Kidney (tissue), 14 donors: ENCODE measurements around the gene PLXNB3. TPM values are rescaled to one million over a fixed set of nuclear protein-coding genes. Genes with fewer than 3 reads are reported as not detected.
"Not testable (repeated sequence)": the region's sequence is repeated elsewhere in the genome, so short reads cannot be mapped to it uniquely, and the experiment has no call there.

Source experiments
- DNase-seq, 5 donors: peaks; one replicate each; pipeline ENCODE4 v3.0.0-alpha.2; 2013 to 2020
- FAIRE-seq: peaks from 2 replicates; lab custom pipeline; 2012; peaks lifted over from hg19 to GRCh38; lab: Jason Lieb, UNC
- H3K27ac ChIP-seq, 2 donors: one replicate each; pipeline ENCODE4 v1.7.0; 2013; ENCODE audit warnings: low read depth in 2 of 2, low read length in 2 of 2, inconsistent platforms in 1 of 2
- H3K27me3 ChIP-seq: one replicate; pipeline ENCODE4 v1.7.1; 2013; ENCODE audit warnings: low read length, inconsistent platforms; ENCODE audit not compliant: control insufficient read depth, insufficient read depth
- H3K36me3 ChIP-seq, 3 donors: one replicate each; pipeline versions ENCODE4 v1.7.0 to v1.7.1; 2013; ENCODE audit warnings: low read length in 3 of 3, control low read depth in 1 of 3, inconsistent platforms in 1 of 3; ENCODE audit not compliant: insufficient read depth in 3 of 3, control insufficient read depth in 2 of 3
- H3K4me1 ChIP-seq, 3 donors: one replicate each; pipeline versions ENCODE4 v1.7.0 to v1.7.1; 2013; ENCODE audit warnings: low read length in 3 of 3, inconsistent platforms in 1 of 3, low read depth in 1 of 3; ENCODE audit not compliant: control insufficient read depth in 2 of 3, insufficient read depth in 2 of 3
- H3K4me3 ChIP-seq, 3 donors: one replicate each; pipeline versions ENCODE4 v1.7.0 to v1.8.1; 2013; ENCODE audit warnings: low read length in 3 of 3, control low read depth in 1 of 3, inconsistent platforms in 1 of 3
- H3K9ac ChIP-seq, 3 donors: one replicate each; pipeline versions ENCODE4 v1.7.0 to v1.7.1; 2013; ENCODE audit warnings: low read length in 3 of 3, control low read depth in 1 of 3, inconsistent platforms in 1 of 3
- H3K9me3 ChIP-seq, 3 donors: one replicate each; pipeline versions ENCODE4 v1.7.0 to v1.7.1; 2013; ENCODE audit warnings: low read length in 3 of 3, control low read depth in 1 of 3, inconsistent platforms in 1 of 3; ENCODE audit not compliant: control insufficient read depth in 2 of 3, insufficient read depth in 1 of 3
- intact Hi-C: fragments of 100-400 bp; cut with DNase I; formaldehyde crosslinking; loops from one replicate; pipeline ENCODE4 v1.11.1; 2022
- polyA plus RNA-seq: library from polyadenylated mRNA; stranded (reverse); fragments of 350-450 nt; fragmentation: Illumina TruSeq; extraction: RNeasy Lipid Tissue Mini Kit (QIAGEN cat#74804); gene quantifications from one replicate; pipeline ENCODE4 v1.2.3, GENCODE V29; 2014; ENCODE audit warnings: low read depth, low replicate concordance; ENCODE audit not compliant: insufficient read depth
- total RNA-seq: library from RNA; stranded (reverse); fragmentation: NEBNext Ultra II Directional; extraction: Animal tissue kit (Norgen Biotek cat#: 25700); gene quantifications from one replicate; pipeline ENCODE4 v1.2.1, GENCODE V29; 2021
- TF ChIP-seq, protein P1 (sequence below): IDR thresholded peaks from 3 replicates; pipeline ENCODE4 v1.5.1; 2012; ENCODE audit warnings: mild to moderate bottlenecking, moderate library complexity, borderline replicate concordance; ENCODE audit not compliant: insufficient read depth; ENCODE audit errors: extremely low read depth
- donor health status: control.
- donor health status: control.
- donor health status: control.
- donor health status: control.
- donor health status: control.
- donor health status: DM: yes; HTN: yes; CAD: no.
- donor health status: Normal renal cell carcinoma (clear cell type).

Gene PLXNB3
- total and polyA plus RNA-seq, 2 donors from 2014 or later, result 2.2 to 5.6 TPM

DNA sequence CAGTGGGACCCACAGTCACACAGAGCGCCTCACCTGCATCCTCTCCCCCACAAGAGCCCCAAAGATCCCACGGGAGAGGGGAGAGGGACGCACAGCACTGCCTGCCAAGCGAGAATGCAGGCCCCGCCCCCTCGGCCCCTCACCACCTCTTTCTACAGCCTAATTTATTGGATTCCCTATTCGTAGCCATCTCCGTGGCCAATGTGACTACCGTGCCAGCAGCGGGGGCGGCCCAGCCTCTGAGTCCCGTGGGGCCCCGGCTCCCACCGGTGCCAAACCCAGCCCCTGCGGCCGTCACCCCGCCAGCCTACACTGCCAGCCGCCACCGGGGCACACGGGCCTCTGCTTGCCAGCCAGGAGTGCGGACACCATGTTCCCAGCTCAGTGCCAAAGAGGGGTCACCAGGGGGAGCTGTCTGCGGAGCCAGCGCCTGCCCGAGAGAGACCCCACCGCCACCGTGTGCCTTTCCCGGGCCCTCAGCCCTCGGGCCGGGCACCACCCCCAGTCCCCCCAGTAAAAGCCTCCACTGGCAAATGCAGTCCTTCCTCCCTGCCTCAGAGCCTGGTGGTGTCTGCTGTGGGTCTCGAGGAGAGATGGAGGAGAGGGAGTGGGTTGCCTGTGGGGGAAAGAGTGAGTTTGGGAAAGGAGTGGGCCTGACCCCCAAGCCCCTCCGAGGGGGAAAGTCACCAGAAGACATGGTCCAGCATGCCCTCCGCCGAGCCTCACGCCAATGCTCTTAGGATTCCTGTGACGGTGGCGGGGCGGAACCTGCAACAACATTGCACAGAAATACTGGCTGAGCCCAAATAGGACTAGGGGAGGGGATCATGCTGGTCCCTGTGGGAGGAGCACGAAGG, 19.6 kb upstream of the PLXNB3 start:
- Histone ChIP-seq H3K4me1 (no peaks in the 10 kb centered on the region), H3K36me3 (no peaks in the 10 kb centered on the region), H3K4me3 (no peak overlapping the region), H3K27ac (no peak overlapping the region), H3K9me3 (no peaks in the 10 kb centered on the region), H3K27me3 (no peaks in the 10 kb centered on the region), H3K9ac (no peak overlapping the region)
- FAIRE-seq, result no peak
- intact Hi-C loops, result no loop called here
- TF ChIP-seq, protein P1, sequence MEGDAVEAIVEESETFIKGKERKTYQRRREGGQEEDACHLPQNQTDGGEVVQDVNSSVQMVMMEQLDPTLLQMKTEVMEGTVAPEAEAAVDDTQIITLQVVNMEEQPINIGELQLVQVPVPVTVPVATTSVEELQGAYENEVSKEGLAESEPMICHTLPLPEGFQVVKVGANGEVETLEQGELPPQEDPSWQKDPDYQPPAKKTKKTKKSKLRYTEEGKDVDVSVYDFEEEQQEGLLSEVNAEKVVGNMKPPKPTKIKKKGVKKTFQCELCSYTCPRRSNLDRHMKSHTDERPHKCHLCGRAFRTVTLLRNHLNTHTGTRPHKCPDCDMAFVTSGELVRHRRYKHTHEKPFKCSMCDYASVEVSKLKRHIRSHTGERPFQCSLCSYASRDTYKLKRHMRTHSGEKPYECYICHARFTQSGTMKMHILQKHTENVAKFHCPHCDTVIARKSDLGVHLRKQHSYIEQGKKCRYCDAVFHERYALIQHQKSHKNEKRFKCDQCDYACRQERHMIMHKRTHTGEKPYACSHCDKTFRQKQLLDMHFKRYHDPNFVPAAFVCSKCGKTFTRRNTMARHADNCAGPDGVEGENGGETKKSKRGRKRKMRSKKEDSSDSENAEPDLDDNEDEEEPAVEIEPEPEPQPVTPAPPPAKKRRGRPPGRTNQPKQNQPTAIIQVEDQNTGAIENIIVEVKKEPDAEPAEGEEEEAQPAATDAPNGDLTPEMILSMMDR, result no peak
- DNase-seq, result peak in 2 of 5 donors; percentile 61 to 73

DNA sequence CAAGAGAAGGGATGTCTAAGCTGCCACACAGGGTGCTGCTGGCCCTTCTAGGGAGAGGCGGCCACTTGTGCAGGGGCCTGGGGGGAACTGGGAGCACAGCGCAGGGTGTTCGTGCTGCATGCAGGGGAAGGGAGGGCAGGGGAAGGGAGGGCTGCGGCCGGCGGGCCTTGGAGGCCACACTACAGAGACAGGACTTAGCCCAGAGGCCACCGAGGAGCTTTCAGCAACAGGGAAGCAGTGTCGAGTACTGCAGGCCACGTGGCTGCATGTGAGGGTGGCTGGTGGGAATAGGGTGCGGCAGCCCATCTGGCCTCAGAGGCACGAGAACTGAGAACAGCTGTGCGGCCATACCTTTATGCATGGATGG, 19.0 kb upstream of the PLXNB3 start:
- FAIRE-seq, intact Hi-C loops: not testable (repeated sequence)
- peak in 1 of 5 donors; percentile 69 for DNase-seq

DNA sequence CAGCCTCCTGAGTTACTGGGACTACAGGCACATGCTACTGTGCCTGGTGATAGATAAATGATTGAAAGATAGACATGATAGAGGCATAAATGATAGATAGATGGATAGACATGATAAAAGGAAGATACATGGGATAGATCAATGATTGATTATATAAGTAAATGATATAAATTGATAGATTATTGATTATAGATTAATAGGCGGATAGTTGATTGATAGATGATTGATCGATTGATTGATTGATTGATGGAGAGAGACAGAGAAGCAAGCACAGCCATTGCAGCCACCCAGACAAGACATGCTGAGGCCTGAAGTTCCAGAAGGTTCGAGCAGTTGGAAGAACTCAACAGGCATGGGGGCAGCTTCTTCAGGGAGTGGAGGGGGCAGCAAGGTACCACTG, 17.7 kb upstream of the PLXNB3 start:
- Histone ChIP-seq H3K4me1 (no peaks in the 10 kb centered on the region), H3K27me3 (no peaks in the 10 kb centered on the region), H3K4me3 (no peak overlapping the region), H3K9me3 (no peaks in the 10 kb centered on the region), H3K9ac (no peak overlapping the region), H3K27ac (no peak overlapping the region), H3K36me3 (no peaks in the 10 kb centered on the region)
- intact Hi-C loops, result no loop called here
- FAIRE-seq, result no peak
- DNase-seq, result no peak
- TF ChIP-seq, protein P1, result no peak

More for the DNA sequence above, 19.0 kb upstream of the PLXNB3 start:
- H3K36me3 ChIP-seq, H3K4me1 ChIP-seq, H3K27me3 ChIP-seq, H3K9ac ChIP-seq, H3K9me3 ChIP-seq, H3K4me3 ChIP-seq, H3K27ac ChIP-seq: not testable (repeated sequence)

DNA sequence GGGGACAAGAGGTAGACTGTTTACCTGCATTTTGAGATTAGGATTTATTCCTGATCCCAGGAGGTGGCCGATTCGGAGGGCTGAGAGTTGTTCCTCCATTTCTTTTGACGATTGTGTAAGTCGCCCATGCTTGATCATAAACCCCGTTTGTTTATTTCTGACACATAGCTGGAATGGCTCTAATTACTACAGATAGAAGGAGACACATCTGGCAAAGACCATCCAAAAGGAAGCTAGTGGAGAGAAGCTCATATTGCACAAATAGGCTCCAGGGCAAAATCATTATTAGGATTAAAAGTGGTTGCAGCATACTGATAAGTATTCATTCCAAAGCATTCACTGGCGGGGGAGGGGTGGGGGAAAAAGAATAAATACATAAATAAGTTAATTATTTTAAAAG, 17.1 kb upstream of the PLXNB3 start:
- H3K36me3 ChIP-seq, H3K27ac ChIP-seq, H3K9ac ChIP-seq, H3K9me3 ChIP-seq, FAIRE-seq, H3K27me3 ChIP-seq, DNase-seq, H3K4me3 ChIP-seq, intact Hi-C loops, H3K4me1 ChIP-seq: not testable (repeated sequence)

GRCh38 chrX:153749017-153749416, 15.0 kb upstream of the PLXNB3 start:
- H3K9me3 ChIP-seq, intact Hi-C loops, H3K9ac ChIP-seq, H3K27ac ChIP-seq, FAIRE-seq, H3K4me3 ChIP-seq, H3K4me1 ChIP-seq, H3K27me3 ChIP-seq, H3K36me3 ChIP-seq, DNase-seq: not testable (repeated sequence)
